B cell (primary cell): ENCODE data around the gene C14orf180. TPM values are rescaled to one million over a fixed set of nuclear protein-coding genes. Genes with fewer than 3 reads are reported as not detected.

Experiments
- ATAC-seq: fragments of 200-7000 bp; cut with Tn5 transposase; one replicate; pipeline ENCODE4 v1.10.0; 2021; ENCODE audit warnings: low read depth, mild to moderate bottlenecking, moderate number of reproducible peaks, moderate library complexity
- CTCF ChIA-PET: fragments of 350-600 bp; sonication (Branson Sonifier 250); formaldehyde crosslinking; loops from one replicate; lab custom pipeline; 2021; ENCODE audit warnings: antibody characterized with exemption, inconsistent platforms; lab: Charles Lee
- POLR2A ChIA-PET: fragments of 350-600 bp; sonication (Branson Sonifier 250); formaldehyde crosslinking; loops from one replicate; lab custom pipeline; 2021; ENCODE audit warnings: antibody characterized with exemption; lab: Charles Lee
- DNase-seq: peaks from one replicate; pipeline ENCODE4 v3.0.0; 2013
- H2AFZ ChIP-seq: 2 replicates; pipeline ENCODE4 v1.6.1; 2012; ENCODE audit warnings: mild to moderate bottlenecking, low read depth, low read length; ENCODE audit not compliant: insufficient read depth, poor library complexity, severe bottlenecking
- H3K27ac ChIP-seq, 2 donors: 1 replicate in 1 of 2; 2 replicates in 1 of 2; pipeline ENCODE4 v1.5.1; 2012 to 2013; ENCODE audit warnings: low read length in 2 of 2, mild to moderate bottlenecking in 2 of 2, moderate library complexity in 1 of 2
- H3K27me3 ChIP-seq, 4 experiments: fragments of 200-600 bp in 1 of 4; sonication (generic) in 1 of 4; replicated peaks in 1 of 4; 1 replicate in 2 of 4; 2 replicates in 2 of 4; pipeline versions ENCODE4 v1.6.1 to v1.7.0; 2013 to 2016; ENCODE audit warnings: low read length in 3 of 4, mild to moderate bottlenecking in 2 of 4, mixed read lengths in 1 of 4, moderate library complexity in 1 of 4; ENCODE audit not compliant: insufficient read depth in 4 of 4, control insufficient read depth in 3 of 4; ENCODE audit errors: control extremely low read depth in 1 of 4
- H3K36me3 ChIP-seq, 2 experiments: replicated peaks in 1 of 2; 1 replicate in 1 of 2; 2 replicates in 1 of 2; pipeline versions ENCODE4 v1.6.1 to v1.7.1; 2013; ENCODE audit warnings: low read length in 1 of 2; ENCODE audit not compliant: insufficient read depth in 2 of 2, control insufficient read depth in 1 of 2; ENCODE audit errors: control extremely low read depth in 1 of 2, extremely low read depth in 1 of 2
- H3K4me1 ChIP-seq, 2 donors: fragments of 200-600 bp in 1 of 2; sonication (generic) in 1 of 2; 1 replicate in 1 of 2; 2 replicates in 1 of 2; pipeline versions ENCODE4 v1.5.1 to v1.6.1; 2013 to 2017; ENCODE audit warnings: low read length in 2 of 2; ENCODE audit not compliant: control insufficient read depth in 2 of 2, insufficient read depth in 2 of 2
- H3K4me2 ChIP-seq: replicated peaks from 2 replicates; pipeline ENCODE3; 2012; ENCODE audit warnings: mild to moderate bottlenecking, low read depth, low read length; ENCODE audit not compliant: poor library complexity, severe bottlenecking
- H3K4me3 ChIP-seq, 5 experiments: fragments of 200-600 bp in 1 of 5; sonication (generic) in 1 of 5; 1 replicate in 3 of 5; 2 replicates in 2 of 5; pipeline versions ENCODE4 v1.5.1 to v1.7.0; 2011 to 2016; ENCODE audit warnings: low read length in 4 of 5, mild to moderate bottlenecking in 4 of 5, low read depth in 2 of 5, control low read depth in 1 of 5, moderate library complexity in 1 of 5; ENCODE audit not compliant: insufficient read depth in 1 of 5; ENCODE audit errors: control extremely low read depth in 1 of 5, extremely low read depth in 1 of 5
- H3K79me2 ChIP-seq: fragments of 200-600 bp; sonication (generic); one replicate; pipeline ENCODE4 v1.6.0; 2016; ENCODE audit warnings: low read length; ENCODE audit not compliant: control insufficient read depth, insufficient read depth
- H3K9ac ChIP-seq: fragments of 200-600 bp; sonication (generic); 2 replicates; pipeline ENCODE4 v1.6.1; 2017; ENCODE audit warnings: mild to moderate bottlenecking, low read length, moderate library complexity
- H3K9me3 ChIP-seq, 3 donors: one replicate each; pipeline versions ENCODE4 v1.6.1 to v1.7.1; 2013; ENCODE audit warnings: low read length in 2 of 3; ENCODE audit not compliant: control insufficient read depth in 2 of 3, insufficient read depth in 1 of 3; ENCODE audit errors: control extremely low read depth in 1 of 3
- H4K20me1 ChIP-seq: 2 replicates; pipeline ENCODE4 v1.6.0; 2012; ENCODE audit warnings: mild to moderate bottlenecking, low read length; ENCODE audit not compliant: insufficient read depth, control insufficient read depth, poor library complexity, severe bottlenecking
- H3K27ac Mint-ChIP-seq: one replicate; pipeline ENCODE4 v1.8.0; 2021; ENCODE audit warnings: mixed read lengths
- H3K27me3 Mint-ChIP-seq: one replicate; pipeline ENCODE4 v1.8.0; 2021; ENCODE audit warnings: mixed read lengths
- H3K4me1 Mint-ChIP-seq: one replicate; pipeline ENCODE4 v1.8.0; 2021; ENCODE audit warnings: mixed read lengths
- H3K4me3 Mint-ChIP-seq: one replicate; pipeline ENCODE4 v1.8.0; 2021; ENCODE audit warnings: mixed read lengths
- H3K9me3 Mint-ChIP-seq: one replicate; pipeline ENCODE4 v1.8.0; 2022; ENCODE audit warnings: mixed read lengths; ENCODE audit not compliant: insufficient read depth
- EZH2 ChIP-seq: IDR thresholded peaks from 2 replicates; pipeline ENCODE4 v1.6.1; 2012; ENCODE audit warnings: borderline replicate concordance, low read depth, mild to moderate bottlenecking, moderate library complexity, low read length; ENCODE audit not compliant: insufficient read depth, poor library complexity, severe bottlenecking
- WGBS: methylation state at CpG from one replicate; pipeline ENCODE4 v1.1.5; 2013; ENCODE audit warnings: missing lambda C conversion rate; ENCODE audit not compliant: insufficient coverage; 5-methylcytosine and 5-hydroxymethylcytosine counted together
- intact Hi-C: fragments of 100-400 bp; cut with micrococcal nuclease; formaldehyde crosslinking; loops from one replicate; pipeline ENCODE4 v1.10.0; 2022
- polyA plus RNA-seq: library from polyadenylated mRNA; depleted of rRNA; stranded (reverse); fragments of >200 nt; gene quantifications from 2 replicates; pipeline ENCODE4 v1.2.3, GENCODE V29; 2012
- total RNA-seq, 2 donors: library from RNA; stranded (reverse); fragments of 120-200 nt in 1 of 2; gene quantifications; 1 replicate in 1 of 2; 2 replicates in 1 of 2; pipeline versions ENCODE4 v1.2.3 to v1.2.4, GENCODE V29; 2013 to 2022
- TF ChIP-seq, protein P1 (sequence below): fragments of 200-600 bp; IDR thresholded peaks from one replicate; pipeline ENCODE4 v1.8.0; 2022; ENCODE audit warnings: antibody characterized with exemption, mild to moderate bottlenecking

C14orf180 gene
- total and polyA plus RNA-seq, 2 donors (not counting 1 experiment from before 2014, with no cell fraction given) = not detected

DNA sequence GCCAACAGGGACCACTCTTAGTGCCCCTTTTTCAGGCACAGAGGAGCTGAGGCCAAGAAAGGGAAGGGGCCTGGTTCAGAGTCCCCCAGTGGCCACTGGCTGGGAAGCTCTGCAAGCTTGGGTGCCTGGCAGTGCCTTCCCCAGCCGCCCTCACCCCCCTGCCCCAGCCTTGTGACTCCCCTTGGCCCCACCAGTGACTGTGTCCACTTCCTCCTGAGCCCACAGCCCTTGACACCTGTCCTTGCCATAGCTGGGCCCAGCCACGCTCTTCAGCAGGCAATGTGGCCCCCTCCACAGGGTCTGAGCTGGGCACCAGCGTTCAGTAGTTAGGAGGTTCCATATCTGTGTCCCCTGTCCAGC is 19.0 kb upstream of the C14orf180 start:
- H3K4me1 ChIP-seq = peaks cover 11 to 12% of the 10 kb centered on the region in 2 donors
- no peak overlapping the region for H3K4me2 ChIP-seq
- peaks cover 21% of the 10 kb centered on the region for H3K27me3 Mint-ChIP-seq
- intact Hi-C loops = no loop called here
- peaks cover 7% of the 10 kb centered on the region for H3K4me1 Mint-ChIP-seq
- no peak overlapping the region for H3K27ac Mint-ChIP-seq
- POLR2A ChIA-PET = no interaction called here
- H3K79me2 ChIP-seq = no peaks in the 10 kb centered on the region
- no peaks in the 10 kb centered on the region for H4K20me1 ChIP-seq
- H3K9me3 ChIP-seq = peaks cover 0 to 7% (median 0%) of the 10 kb centered on the region in 3 donors
- no peak overlapping the region for H2AFZ ChIP-seq
- TF ChIP-seq, protein P1, sequence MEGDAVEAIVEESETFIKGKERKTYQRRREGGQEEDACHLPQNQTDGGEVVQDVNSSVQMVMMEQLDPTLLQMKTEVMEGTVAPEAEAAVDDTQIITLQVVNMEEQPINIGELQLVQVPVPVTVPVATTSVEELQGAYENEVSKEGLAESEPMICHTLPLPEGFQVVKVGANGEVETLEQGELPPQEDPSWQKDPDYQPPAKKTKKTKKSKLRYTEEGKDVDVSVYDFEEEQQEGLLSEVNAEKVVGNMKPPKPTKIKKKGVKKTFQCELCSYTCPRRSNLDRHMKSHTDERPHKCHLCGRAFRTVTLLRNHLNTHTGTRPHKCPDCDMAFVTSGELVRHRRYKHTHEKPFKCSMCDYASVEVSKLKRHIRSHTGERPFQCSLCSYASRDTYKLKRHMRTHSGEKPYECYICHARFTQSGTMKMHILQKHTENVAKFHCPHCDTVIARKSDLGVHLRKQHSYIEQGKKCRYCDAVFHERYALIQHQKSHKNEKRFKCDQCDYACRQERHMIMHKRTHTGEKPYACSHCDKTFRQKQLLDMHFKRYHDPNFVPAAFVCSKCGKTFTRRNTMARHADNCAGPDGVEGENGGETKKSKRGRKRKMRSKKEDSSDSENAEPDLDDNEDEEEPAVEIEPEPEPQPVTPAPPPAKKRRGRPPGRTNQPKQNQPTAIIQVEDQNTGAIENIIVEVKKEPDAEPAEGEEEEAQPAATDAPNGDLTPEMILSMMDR = no peak
- no peak overlapping the region for H3K9ac ChIP-seq
- H3K4me3 Mint-ChIP-seq = no peak overlapping the region
- no peak overlapping the region for H3K27ac ChIP-seq
- no peak overlapping the region for H3K4me3 ChIP-seq
- H3K9me3 Mint-ChIP-seq = no peaks in the 10 kb centered on the region
- no peak for DNase-seq
- WGBS = 70% methylated on average over 3 of the region's 3 CpGs
- CTCF ChIA-PET = no interaction called here
- no peak for ATAC-seq
- H3K27me3 ChIP-seq = peaks cover 0 to 26% (median 10%) of the 10 kb centered on the region in 4 experiments
- H3K36me3 ChIP-seq = no peaks in the 10 kb centered on the region

DNA sequence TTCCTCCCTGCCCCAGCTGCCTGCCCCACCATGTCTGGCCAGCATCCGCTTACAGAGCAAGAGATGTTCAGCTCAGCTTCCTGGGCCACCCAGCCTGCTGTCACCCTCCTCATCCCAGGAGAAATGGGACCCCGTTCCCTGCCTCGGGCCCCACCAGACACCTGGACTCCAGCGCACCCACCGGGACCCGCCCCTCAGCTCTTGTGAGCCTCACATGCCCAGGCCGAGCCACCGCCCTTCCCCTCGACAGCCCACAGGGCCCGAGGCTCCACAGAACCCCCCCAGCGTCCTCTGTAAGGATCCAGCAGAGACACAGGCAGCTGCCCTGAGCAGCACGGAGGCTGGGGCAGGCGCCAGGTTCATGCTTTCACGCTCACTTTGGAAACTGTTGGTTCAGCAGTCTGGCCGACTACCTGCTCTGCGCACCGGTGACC is 18.4 kb upstream of the C14orf180 start:
- DNase-seq (no peak), ATAC-seq (no peak)
- Histone ChIP-seq H4K20me1 (no peaks in the 10 kb centered on the region), H3K4me2 (no peak overlapping the region), H3K4me1 (peaks cover 11 to 12% of the 10 kb centered on the region in 2 donors), H3K4me3 (no peak overlapping the region), H3K36me3 (no peaks in the 10 kb centered on the region), H3K9me3 (peaks cover 0 to 7% (median 0%) of the 10 kb centered on the region in 3 donors), H3K27ac (no peak overlapping the region), H3K9ac (no peak overlapping the region), H3K27me3 (peaks cover 0 to 31% (median 10%) of the 10 kb centered on the region in 4 experiments), H2AFZ (no peak overlapping the region), H3K79me2 (no peaks in the 10 kb centered on the region)
- Mint-ChIP-seq H3K4me1 (peaks cover 7% of the 10 kb centered on the region), H3K27ac (no peak overlapping the region), H3K4me3 (no peak overlapping the region), H3K27me3 (peaks cover 24% of the 10 kb centered on the region), H3K9me3 (no peaks in the 10 kb centered on the region)
- no peak for TF ChIP-seq EZH2
- CTCF ChIA-PET = no interaction called here
- WGBS = 68% methylated on average over 17 of the region's 17 CpGs
- POLR2A ChIA-PET = no interaction called here
- intact Hi-C loops = no loop called here
